Measurements from ENCODE around the gene ZFY.

ZFY gene

GRCh38 chrY:3019584-3019983 lies 84.4 kb downstream of the ZFY start:
- no peak overlapping the region for H2AFZ ChIP-seq (ENCODE audit: low read depth, low read length)

GRCh38 chrY:3021176-3021575 lies 86.0 kb downstream of the ZFY start:
- Histone ChIP-seq H3K36me3 (replicated peaks; ENCODE audit: low read depth, low read length) (no peaks in the 10 kb centered on the region), H3K4me2 (ENCODE audit: low read length) (peak overlapping the region; percentile 31), H3K27me3 (ENCODE audit: low read depth, low read length) (no peaks in the 10 kb centered on the region), H3K27ac (ENCODE audit: low read length) (0 out of 2 replicates have a peak overlapping the region, but pooled peaks have one; percentile 22), H3K4me3 (ENCODE audit: low read length) (no peak overlapping the region), H2AFZ (ENCODE audit: low read depth, low read length) (no peak overlapping the region), H3K9ac (ENCODE audit: low read length) (no peak overlapping the region), H3K79me2 (ENCODE audit: low read length) (peaks cover 8% of the 10 kb centered on the region; the same call in 1 of the 2 replicates), H3K4me1 (ENCODE audit: low read length) (peaks cover 81% of the 10 kb centered on the region), H4K20me1 (ENCODE audit: insufficient read depth, low read length) (no peaks in the 10 kb centered on the region), H3K9me3 (ENCODE audit: insufficient read depth, low read length) (no peaks in the 10 kb centered on the region)
- TF ChIP-seq CTCF (IDR thresholded peaks at IDR 0.05; ENCODE audit: low read depth, low read length): no peak
- TF ChIP-seq EZH2phosphoT487 (IDR thresholded peaks at IDR 0.05; ENCODE audit: low read depth): no peak

More at GRCh38 chrY:3019584-3019983, 84.4 kb downstream of the ZFY start:
- no peak for TF ChIP-seq EZH2phosphoT487 (IDR thresholded peaks at IDR 0.05; ENCODE audit: low read depth)
- TF ChIP-seq CTCF (IDR thresholded peaks at IDR 0.05; ENCODE audit: low read depth, low read length): no peak
- no peaks in the 10 kb centered on the region for H3K36me3 ChIP-seq (replicated peaks; ENCODE audit: low read depth, low read length)
- no peak overlapping the region for H3K27ac ChIP-seq (ENCODE audit: low read length)
- H3K27me3 ChIP-seq (ENCODE audit: low read depth, low read length): no peaks in the 10 kb centered on the region
- H3K9ac ChIP-seq (ENCODE audit: low read length): no peak overlapping the region
- peaks cover 8% of the 10 kb centered on the region; the same call in 1 of the 2 replicates for H3K79me2 ChIP-seq (ENCODE audit: low read length)
- no peaks in the 10 kb centered on the region for H3K9me3 ChIP-seq (ENCODE audit: insufficient read depth, low read length)
- H3K4me1 ChIP-seq (ENCODE audit: low read length): peaks cover 67% of the 10 kb centered on the region
- no peak overlapping the region for H3K4me2 ChIP-seq (ENCODE audit: low read length)
- H4K20me1 ChIP-seq (ENCODE audit: insufficient read depth, low read length): no peaks in the 10 kb centered on the region
- no peak overlapping the region for H3K4me3 ChIP-seq (ENCODE audit: low read length)

GRCh38 chrY:3023606-3024005 lies 88.4 kb downstream of the ZFY start:
- no peaks in the 10 kb centered on the region for H3K9me3 ChIP-seq (ENCODE audit: insufficient read depth, low read length)
- no peaks in the 10 kb centered on the region for H3K27me3 ChIP-seq (ENCODE audit: low read depth, low read length)
- peaks cover 57% of the 10 kb centered on the region for H3K4me1 ChIP-seq (ENCODE audit: low read length)
- H4K20me1 ChIP-seq (ENCODE audit: insufficient read depth, low read length): no peaks in the 10 kb centered on the region
- H3K36me3 ChIP-seq (replicated peaks; ENCODE audit: low read depth, low read length): no peaks in the 10 kb centered on the region
- no peaks in the 10 kb centered on the region; the same call in 1 of the 2 replicates for H3K79me2 ChIP-seq (ENCODE audit: low read length)
- H3K27ac ChIP-seq (ENCODE audit: low read length): peak overlapping the region; percentile 86
- no peak overlapping the region for H2AFZ ChIP-seq (ENCODE audit: low read depth, low read length)
- H3K9ac ChIP-seq (ENCODE audit: low read length): peak overlapping the region; percentile 56
- no peak for TF ChIP-seq CTCF (IDR thresholded peaks at IDR 0.05; ENCODE audit: low read depth, low read length)
- no peak for TF ChIP-seq EZH2phosphoT487 (IDR thresholded peaks at IDR 0.05; ENCODE audit: low read depth)
- H3K4me3 ChIP-seq (ENCODE audit: low read length): no peak overlapping the region
- peak overlapping the region; percentile 62 for H3K4me2 ChIP-seq (ENCODE audit: low read length)

GRCh38 chrY:3025357-3025756 lies 90.2 kb downstream of the ZFY start:
- peaks cover 55% of the 10 kb centered on the region for H3K4me1 ChIP-seq (ENCODE audit: low read length)
- peak overlapping the region; percentile 56 for H3K9ac ChIP-seq (ENCODE audit: low read length)
- H3K27me3 ChIP-seq (ENCODE audit: low read depth, low read length): no peaks in the 10 kb centered on the region
- no peaks in the 10 kb centered on the region; the same call in 1 of the 2 replicates for H3K79me2 ChIP-seq (ENCODE audit: low read length)
- H3K4me2 ChIP-seq (ENCODE audit: low read length): peak overlapping the region; percentile 62
- TF ChIP-seq CTCF (IDR thresholded peaks at IDR 0.05; ENCODE audit: low read depth, low read length): no peak
- TF ChIP-seq EZH2phosphoT487 (IDR thresholded peaks at IDR 0.05; ENCODE audit: low read depth): no peak
- peak overlapping the region; percentile 86 for H3K27ac ChIP-seq (ENCODE audit: low read length)
- peak overlapping the region; percentile 16 for H3K4me3 ChIP-seq (ENCODE audit: low read length)
- H2AFZ ChIP-seq (ENCODE audit: low read depth, low read length): no peak overlapping the region
- H3K9me3 ChIP-seq (ENCODE audit: insufficient read depth, low read length): no peaks in the 10 kb centered on the region
- H4K20me1 ChIP-seq (ENCODE audit: insufficient read depth, low read length): no peaks in the 10 kb centered on the region
- no peaks in the 10 kb centered on the region for H3K36me3 ChIP-seq (replicated peaks; ENCODE audit: low read depth, low read length)
